Inferior parietal cortex (tissue), 1 donor: ENCODE data around the gene GPHN.

Source experiments
- DNase-seq: peaks from one replicate; pipeline ENCODE4 v3.0.0-alpha.2; 2016; ENCODE audit errors: extremely low spot score

GPHN gene

DNA sequence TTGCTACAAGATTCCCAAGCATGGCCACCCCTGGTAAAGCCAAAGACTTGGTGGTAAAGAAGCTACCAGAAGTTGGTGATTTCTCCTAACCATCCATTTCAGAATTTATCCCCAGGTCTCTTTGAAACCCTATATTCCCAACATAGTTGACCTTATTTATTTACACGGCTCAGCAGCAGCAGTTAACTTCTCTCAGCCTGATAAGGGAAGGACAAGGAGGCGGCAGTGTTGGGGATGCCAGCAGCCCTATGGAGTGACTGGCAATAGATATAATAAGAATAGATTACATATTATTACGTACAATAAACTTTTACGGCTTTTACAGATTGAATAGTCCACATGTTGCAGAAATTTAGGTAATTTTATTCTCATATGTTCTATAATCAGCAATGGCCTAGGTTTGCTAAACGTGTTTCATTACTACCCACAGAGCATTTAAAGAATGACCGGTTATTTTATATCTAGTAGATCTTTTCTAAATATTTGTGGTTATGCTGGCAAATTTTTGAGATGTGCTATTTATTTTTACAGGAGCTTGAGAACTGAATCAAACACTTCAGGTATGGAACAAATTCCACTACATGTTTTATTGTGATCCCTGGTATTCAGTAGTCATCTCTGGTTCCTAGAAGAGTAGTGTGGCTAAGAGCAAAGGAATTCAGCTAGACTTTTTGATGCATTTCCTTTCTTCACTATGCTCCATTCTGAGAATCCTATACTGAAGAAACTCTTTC is 713.5 kb downstream of the GPHN start:
- no peak for DNase-seq

DNA sequence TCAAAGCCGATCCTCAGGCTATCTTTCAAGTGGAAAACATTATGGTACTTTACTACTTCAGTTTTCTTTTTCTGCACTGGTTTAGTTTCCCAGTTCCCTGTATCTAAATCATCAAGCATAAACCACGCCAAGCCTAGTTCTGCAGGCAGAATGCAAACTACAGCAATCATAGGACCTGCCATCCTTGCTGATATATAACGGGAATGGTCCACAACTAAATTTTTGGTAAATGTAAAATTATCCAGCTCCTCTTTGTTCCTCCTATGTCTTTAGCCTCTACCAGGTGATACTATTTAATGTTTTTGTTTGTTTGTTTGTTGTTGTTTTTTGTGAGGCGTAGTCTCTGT is 714.0 kb downstream of the GPHN start:
- DNase-seq = no peak

DNA sequence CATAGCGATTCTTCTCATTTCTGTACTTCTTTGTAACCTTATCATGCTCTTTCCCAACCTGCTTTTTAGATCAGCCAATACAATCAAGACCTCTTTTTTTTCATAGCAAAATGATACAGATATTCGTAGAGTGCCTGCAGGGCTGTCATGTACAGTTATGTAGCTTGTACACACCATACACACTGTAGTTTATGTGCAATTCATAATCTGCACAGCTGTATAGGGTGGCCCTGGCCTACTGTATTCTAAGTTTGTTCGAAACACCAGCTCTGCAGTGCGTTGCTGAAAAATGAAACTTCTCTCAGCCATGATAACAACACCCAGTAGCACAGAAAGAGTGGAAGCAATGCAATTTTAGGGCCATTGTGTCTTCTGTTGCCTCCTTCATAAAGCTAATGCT is 717.6 kb downstream of the GPHN start:
- no peak for DNase-seq

GRCh38 chr14:67228325-67228984 is 720.5 kb downstream of the GPHN start:
- DNase-seq = no peak
